Activated naive CD8-positive, alpha-beta T cell treated with anti-CD3 and anti-CD28 coated beads, Interleukin-2, amount 50 U/mL, for 16 hours (primary cell): Measurements from ENCODE around the gene TMEM158.

Source experiments
- DNase-seq: peaks from one replicate; pipeline ENCODE4 v3.0.0-alpha.2; 2020; ENCODE audit warnings: low read depth, low spot score

Gene TMEM158

GRCh38 chr3:45199837-45200648 is 26.0 kb downstream of the TMEM158 start:
- DNase-seq, result no peak

- no peak for DNase-seq
Observed at GRCh38 chr3:45198264-45199260, 27.5 kb downstream of the TMEM158 start.

- no peak for DNase-seq
Observed at GRCh38 chr3:45194791-45195190, 31.3 kb downstream of the TMEM158 start.

- no peak for DNase-seq
Observed at GRCh38 chr3:45191924-45192417, 34.1 kb downstream of the TMEM158 start.

- DNase-seq, result no peak
Observed at GRCh38 chr3:45191424-45191823, 34.7 kb downstream of the TMEM158 start.

GRCh38 chr3:45188719-45189659 is 37.1 kb downstream of the TMEM158 start:
- DNase-seq, result no peak

GRCh38 chr3:45187694-45188141 is 38.4 kb downstream of the TMEM158 start:
- no peak for DNase-seq

- DNase-seq, result no peak
Observed at GRCh38 chr3:45186871-45187270, 39.2 kb downstream of the TMEM158 start.

- no peak for DNase-seq
Observed at GRCh38 chr3:45185461-45185860, 40.6 kb downstream of the TMEM158 start.

- no peak for DNase-seq
Observed at GRCh38 chr3:45185052-45185451, 41.0 kb downstream of the TMEM158 start.

- no peak for DNase-seq
Observed at GRCh38 chr3:45183872-45184262, 42.2 kb downstream of the TMEM158 start.

GRCh38 chr3:45182915-45183871 is 42.9 kb downstream of the TMEM158 start:
- DNase-seq, result no peak

GRCh38 chr3:45181496-45181895 is 44.6 kb downstream of the TMEM158 start:
- DNase-seq, result no peak

GRCh38 chr3:45180899-45181298 is 45.2 kb downstream of the TMEM158 start:
- no peak for DNase-seq

GRCh38 chr3:45180051-45180450 is 46.0 kb downstream of the TMEM158 start:
- no peak for DNase-seq

GRCh38 chr3:45179163-45179562 is 46.9 kb downstream of the TMEM158 start:
- no peak for DNase-seq

GRCh38 chr3:45178183-45179023 is 47.7 kb downstream of the TMEM158 start:
- DNase-seq, result no peak

GRCh38 chr3:45176912-45177311 is 49.2 kb downstream of the TMEM158 start:
- DNase-seq, result no peak
